NT2/D1 (cell line): Measurements from ENCODE around the gene STON1.

Source experiments
- SUZ12 ChIP-seq: IDR thresholded peaks from 2 replicates; pipeline ENCODE4 v1.6.1; 2011; ENCODE audit not compliant: insufficient read length, insufficient read depth; ENCODE audit errors: extremely low read depth
- YY1 ChIP-seq: IDR thresholded peaks from 2 replicates; pipeline ENCODE4 v1.6.1; 2011; ENCODE audit not compliant: insufficient read length, insufficient read depth
- ZNF274 ChIP-seq: IDR thresholded peaks from 2 replicates; pipeline ENCODE4 v1.6.1; 2011; ENCODE audit warnings: mild to moderate bottlenecking, low read depth, low read length

- TF ChIP-seq ZNF274 (no peak), SUZ12 (no peak), YY1 (no peak)
Observed at GRCh38 chr2:48540237-48540935, 10.4 kb downstream of the STON1 start.
